Effector memory CD8-positive, alpha-beta T cell (primary cell): ENCODE measurements around the gene SUSD1.
A peak's percentile ranks its signal among the peaks of the same experiment; 100 is the strongest.

Source experiments
- ATAC-seq: fragments of 150-1000 bp; cut with Tn5 transposase; replicated peaks from 2 replicates; pipeline ENCODE4 v1.10.0; 2021; ENCODE audit warnings: mild to moderate bottlenecking, moderate library complexity
- DNase-seq, 3 experiments: peaks; one replicate each; pipeline ENCODE4 v3.0.0; 2021
- H3K27ac Mint-ChIP-seq, 2 donors: one replicate each; pipeline ENCODE4 v1.8.0; 2022; ENCODE audit warnings: mild to moderate bottlenecking in 2 of 2, mixed read lengths in 2 of 2, moderate library complexity in 2 of 2
- H3K27me3 Mint-ChIP-seq, 2 donors: one replicate each; pipeline ENCODE4 v1.8.0; 2022; ENCODE audit warnings: mixed read lengths in 2 of 2
- H3K36me3 Mint-ChIP-seq: one replicate; pipeline ENCODE4 v1.8.0; 2022; ENCODE audit warnings: mild to moderate bottlenecking, moderate library complexity, mixed read lengths; ENCODE audit not compliant: insufficient read depth
- H3K4me1 Mint-ChIP-seq, 2 donors: one replicate each; pipeline ENCODE4 v1.8.0; 2022; ENCODE audit warnings: low read depth in 2 of 2, mixed read lengths in 2 of 2
- H3K4me3 Mint-ChIP-seq, 2 donors: one replicate each; pipeline ENCODE4 v1.8.0; 2022; ENCODE audit warnings: mild to moderate bottlenecking in 2 of 2, mixed read lengths in 2 of 2, moderate library complexity in 2 of 2
- H3K9me3 Mint-ChIP-seq, 2 donors: one replicate each; pipeline ENCODE4 v1.8.0; 2022; ENCODE audit warnings: mixed read lengths in 2 of 2

The SUSD1 gene

GRCh38 chr9:112006361-112007020 lies 168.6 kb downstream of the SUSD1 start:
- ATAC-seq (no peak), DNase-seq (no peak)
- Mint-ChIP-seq H3K36me3 (no peaks in the 10 kb centered on the region), H3K4me1 (no peaks in the 10 kb centered on the region), H3K27ac (no peak overlapping the region), H3K9me3 (no peaks in the 10 kb centered on the region), H3K4me3 (no peak overlapping the region), H3K27me3 (no peaks in the 10 kb centered on the region)

- H3K27ac Mint-ChIP-seq: no peak overlapping the region
- H3K4me3 Mint-ChIP-seq: no peak overlapping the region
- no peaks in the 10 kb centered on the region for H3K27me3 Mint-ChIP-seq
- H3K36me3 Mint-ChIP-seq: peaks cover 2% of the 10 kb centered on the region
- no peaks in the 10 kb centered on the region for H3K9me3 Mint-ChIP-seq
- ATAC-seq (no peak), DNase-seq (no peak)
- H3K4me1 Mint-ChIP-seq: no peaks in the 10 kb centered on the region
Measured at GRCh38 chr9:112005939-112006338, 169.2 kb downstream of the SUSD1 start.

- no peaks in the 10 kb centered on the region for H3K4me1 Mint-ChIP-seq
- ATAC-seq (no peak), DNase-seq (no peak)
- no peaks in the 10 kb centered on the region for H3K27me3 Mint-ChIP-seq
- H3K9me3 Mint-ChIP-seq: no peaks in the 10 kb centered on the region
- no peak overlapping the region for H3K27ac Mint-ChIP-seq
- H3K4me3 Mint-ChIP-seq: no peak overlapping the region
- H3K36me3 Mint-ChIP-seq: peaks cover 2% of the 10 kb centered on the region
Measured at GRCh38 chr9:112003538-112003937, 171.6 kb downstream of the SUSD1 start.

GRCh38 chr9:112002847-112003457 lies 172.1 kb downstream of the SUSD1 start:
- no peak overlapping the region for H3K4me3 Mint-ChIP-seq
- no peak for ATAC-seq
- H3K27ac Mint-ChIP-seq: peak overlapping the region in 1 of 2 donors; percentile 44

GRCh38 chr9:112002131-112002846 lies 172.8 kb downstream of the SUSD1 start:
- H3K27ac Mint-ChIP-seq: peak overlapping the region in 1 of 2 donors; percentile 44

More at GRCh38 chr9:112002847-112003457, 172.1 kb downstream of the SUSD1 start:
- no peak for DNase-seq
- Mint-ChIP-seq H3K27me3 (no peaks in the 10 kb centered on the region), H3K4me1 (no peaks in the 10 kb centered on the region), H3K36me3 (peaks cover 2% of the 10 kb centered on the region), H3K9me3 (no peaks in the 10 kb centered on the region)

GRCh38 chr9:112000743-112001142 lies 174.4 kb downstream of the SUSD1 start:
- Mint-ChIP-seq H3K27ac (peak overlapping the region in 1 of 2 donors; percentile 3), H3K9me3 (no peaks in the 10 kb centered on the region), H3K4me1 (no peaks in the 10 kb centered on the region)

More at GRCh38 chr9:112002131-112002846, 172.8 kb downstream of the SUSD1 start:
- Mint-ChIP-seq H3K36me3 (peaks cover 2% of the 10 kb centered on the region), H3K27me3 (no peaks in the 10 kb centered on the region), H3K4me3 (no peak overlapping the region), H3K4me1 (no peaks in the 10 kb centered on the region), H3K9me3 (no peaks in the 10 kb centered on the region)
- ATAC-seq: peak; percentile 40
- no peak for DNase-seq

GRCh38 chr9:111999319-111999718 lies 175.8 kb downstream of the SUSD1 start:
- ATAC-seq (no peak), DNase-seq (no peak)
- Mint-ChIP-seq H3K4me3 (no peak overlapping the region), H3K27me3 (no peaks in the 10 kb centered on the region), H3K4me1 (peaks cover 5% of the 10 kb centered on the region in 2 donors), H3K36me3 (peaks cover 6% of the 10 kb centered on the region), H3K27ac (no peak overlapping the region), H3K9me3 (no peaks in the 10 kb centered on the region)

More at GRCh38 chr9:112000743-112001142, 174.4 kb downstream of the SUSD1 start:
- no peak overlapping the region for H3K4me3 Mint-ChIP-seq
- H3K27me3 Mint-ChIP-seq: no peaks in the 10 kb centered on the region
- no peak for ATAC-seq
- H3K36me3 Mint-ChIP-seq: peaks cover 2% of the 10 kb centered on the region
- no peak for DNase-seq

- no peak for DNase-seq
- Mint-ChIP-seq H3K36me3 (peaks cover 6% of the 10 kb centered on the region), H3K27me3 (no peaks in the 10 kb centered on the region), H3K4me3 (no peak overlapping the region), H3K27ac (no peak overlapping the region), H3K9me3 (no peaks in the 10 kb centered on the region), H3K4me1 (peaks cover 5% of the 10 kb centered on the region in 2 donors)
- no peak for ATAC-seq
Measured at GRCh38 chr9:111997831-111998230, 177.3 kb downstream of the SUSD1 start.

GRCh38 chr9:111994831-111995458 lies 180.2 kb downstream of the SUSD1 start:
- Mint-ChIP-seq H3K36me3 (peaks cover 3% of the 10 kb centered on the region), H3K9me3 (no peaks in the 10 kb centered on the region), H3K27ac (no peak overlapping the region), H3K27me3 (no peaks in the 10 kb centered on the region), H3K4me3 (no peak overlapping the region), H3K4me1 (peaks cover 5 to 10% of the 10 kb centered on the region in 2 donors)
- ATAC-seq (no peak), DNase-seq (no peak)

- H3K4me3 Mint-ChIP-seq: no peak overlapping the region
- no peaks in the 10 kb centered on the region for H3K9me3 Mint-ChIP-seq
- ATAC-seq: no peak
- no peak overlapping the region for H3K27ac Mint-ChIP-seq
- H3K27me3 Mint-ChIP-seq: no peaks in the 10 kb centered on the region
- peaks cover 5 to 11% of the 10 kb centered on the region in 2 donors for H3K4me1 Mint-ChIP-seq
- H3K36me3 Mint-ChIP-seq: peaks cover 3% of the 10 kb centered on the region
- DNase-seq: no peak
Measured at GRCh38 chr9:111993319-111993718, 181.8 kb downstream of the SUSD1 start.

- Mint-ChIP-seq H3K36me3 (peaks cover 3% of the 10 kb centered on the region), H3K9me3 (no peaks in the 10 kb centered on the region), H3K27ac (no peak overlapping the region), H3K4me3 (no peak overlapping the region), H3K4me1 (peaks cover 5 to 11% of the 10 kb centered on the region in 2 donors), H3K27me3 (no peaks in the 10 kb centered on the region)
- DNase-seq (no peak), ATAC-seq (peak; percentile 51)
Measured at GRCh38 chr9:111992523-111992922, 182.6 kb downstream of the SUSD1 start.

- peaks cover 3% of the 10 kb centered on the region for H3K36me3 Mint-ChIP-seq
- DNase-seq (no peak), ATAC-seq (no peak)
- H3K4me3 Mint-ChIP-seq: no peak overlapping the region
- H3K9me3 Mint-ChIP-seq: no peaks in the 10 kb centered on the region
- peaks cover 9 to 19% of the 10 kb centered on the region in 2 donors for H3K4me1 Mint-ChIP-seq
- no peak overlapping the region for H3K27ac Mint-ChIP-seq
- H3K27me3 Mint-ChIP-seq: no peaks in the 10 kb centered on the region
Measured at GRCh38 chr9:111991179-111991578, 183.9 kb downstream of the SUSD1 start.
